Type B pancreatic cell (in vitro differentiated cells): ENCODE results near the gene HYAL3. TPM values are rescaled to one million over a fixed set of nuclear protein-coding genes. Genes with fewer than 3 reads are reported as not detected.

Experiments
- DNase-seq: peaks from one replicate; pipeline ENCODE4 v3.0.0; 2021; ENCODE audit warnings: mixed read lengths; ENCODE audit not compliant: unreplicated experiment; ENCODE audit errors: extremely low spot score
- H3K27ac Mint-ChIP-seq: 2 replicates; pipeline ENCODE4 v1.8.0; 2021; ENCODE audit warnings: mild to moderate bottlenecking, mixed read lengths
- H3K27me3 Mint-ChIP-seq: 2 replicates; pipeline ENCODE4 v1.8.0; 2021; ENCODE audit warnings: mixed read lengths
- H3K36me3 Mint-ChIP-seq: 2 replicates; pipeline ENCODE4 v1.8.0; 2021; ENCODE audit warnings: mixed read lengths
- H3K4me1 Mint-ChIP-seq: one replicate; pipeline ENCODE4 v1.8.0; 2021; ENCODE audit warnings: mixed read lengths; ENCODE audit not compliant: unreplicated experiment
- H3K4me3 Mint-ChIP-seq: 2 replicates; pipeline ENCODE4 v1.8.0; 2021; ENCODE audit warnings: mild to moderate bottlenecking, mixed read lengths
- H3K9me3 Mint-ChIP-seq: 2 replicates; pipeline ENCODE4 v1.8.0; 2021; ENCODE audit warnings: mixed read lengths
- CTCF ChIP-seq: fragments of 200-600 bp; sonication (generic); conservative IDR thresholded peaks from 2 replicates; pipeline ENCODE4 v1.5.0; 2021; ENCODE audit warnings: antibody characterized with exemption, mild to moderate bottlenecking
- total RNA-seq: library from RNA; stranded (reverse); gene quantifications from 2 replicates; pipeline ENCODE4 v1.2.1, GENCODE V29; 2021; ENCODE audit warnings: low replicate concordance

Gene HYAL3
- total RNA-seq, 1 donor from 2014 or later, result 2.9 TPM

GRCh38 chr3:50297384-50297775, 1.8 kb downstream of the HYAL3 start:
- Mint-ChIP-seq H3K36me3 (no peaks in the 10 kb centered on the region), H3K9me3 (no peaks in the 10 kb centered on the region), H3K4me3 (peak overlapping the region; percentile 98), H3K27ac (peak overlapping the region; percentile 46), H3K4me1 (peaks cover 18% of the 10 kb centered on the region), H3K27me3 (no peaks in the 10 kb centered on the region)
- DNase-seq, result no peak
- no peak for TF ChIP-seq CTCF

GRCh38 chr3:50296721-50297383, 2.4 kb downstream of the HYAL3 start:
- TF ChIP-seq CTCF, result no peak
- no peak overlapping the region for H3K4me3 Mint-ChIP-seq
- no peak for DNase-seq

GRCh38 chr3:50295553-50296431, 3.4 kb downstream of the HYAL3 start:
- DNase-seq, result no peak
- Mint-ChIP-seq H3K4me1 (peaks cover 25% of the 10 kb centered on the region), H3K36me3 (no peaks in the 10 kb centered on the region), H3K9me3 (no peaks in the 10 kb centered on the region), H3K27me3 (no peaks in the 10 kb centered on the region), H3K27ac (no peak overlapping the region), H3K4me3 (peak overlapping the region; percentile 50)
- no peak for TF ChIP-seq CTCF

More at GRCh38 chr3:50296721-50297383, 2.4 kb downstream of the HYAL3 start:
- no peaks in the 10 kb centered on the region for H3K27me3 Mint-ChIP-seq
- H3K36me3 Mint-ChIP-seq, result no peaks in the 10 kb centered on the region
- H3K4me1 Mint-ChIP-seq, result peaks cover 19% of the 10 kb centered on the region
- H3K27ac Mint-ChIP-seq, result no peak overlapping the region
- no peaks in the 10 kb centered on the region for H3K9me3 Mint-ChIP-seq

GRCh38 chr3:50294492-50295403, 4.5 kb downstream of the HYAL3 start:
- H3K27me3 Mint-ChIP-seq, result no peaks in the 10 kb centered on the region
- H3K4me3 Mint-ChIP-seq, result no peak overlapping the region
- TF ChIP-seq CTCF, result no peak
- DNase-seq, result no peak
- H3K9me3 Mint-ChIP-seq, result no peaks in the 10 kb centered on the region
- H3K4me1 Mint-ChIP-seq, result peaks cover 18% of the 10 kb centered on the region
- peak overlapping the region; percentile 23 for H3K27ac Mint-ChIP-seq
- no peaks in the 10 kb centered on the region for H3K36me3 Mint-ChIP-seq

GRCh38 chr3:50294089-50294488, 5.1 kb downstream of the HYAL3 start:
- Mint-ChIP-seq H3K27me3 (no peaks in the 10 kb centered on the region), H3K36me3 (no peaks in the 10 kb centered on the region), H3K4me1 (peaks cover 15% of the 10 kb centered on the region), H3K9me3 (no peaks in the 10 kb centered on the region), H3K27ac (peak overlapping the region; percentile 46), H3K4me3 (no peak overlapping the region)
- DNase-seq, result no peak
- TF ChIP-seq CTCF, result no peak
